Bronchial epithelial cell (primary cell): ENCODE measurements around the gene AP2A1. TPM values are rescaled to one million over a fixed set of nuclear protein-coding genes. Genes with fewer than 3 reads are reported as not detected.

Experiments
- DNase-seq: peaks from one replicate; pipeline ENCODE4 v3.0.0-alpha.2; 2010; ENCODE audit warnings: low read depth
- FAIRE-seq: peaks from 2 replicates; lab custom pipeline; 2011; peaks lifted over from hg19 to GRCh38; lab: Jason Lieb, UNC
- H3K27me3 ChIP-seq: 2 replicates; pipeline ENCODE4 v1.5.1; 2011; ENCODE audit warnings: low read length; ENCODE audit not compliant: control insufficient read depth, insufficient read depth
- H3K36me3 ChIP-seq: 2 replicates; pipeline ENCODE4 v1.5.1; 2011; ENCODE audit warnings: low read length; ENCODE audit not compliant: control insufficient read depth, insufficient read depth
- H3K4me3 ChIP-seq: 2 replicates; pipeline ENCODE4 v1.5.1; 2011; ENCODE audit warnings: mild to moderate bottlenecking, low read depth, low read length, control low read depth
- total RNA-seq: library from RNA; depleted of rRNA; stranded (reverse); fragments of >200 nt; gene quantifications from 2 replicates; pipeline ENCODE4 v1.2.1, GENCODE V29; 2014
- TF ChIP-seq, protein P1 (sequence below): IDR thresholded peaks from 2 replicates; pipeline ENCODE4 v1.5.1; 2011; ENCODE audit warnings: mild to moderate bottlenecking, moderate library complexity, low read length, control low read depth, inconsistent platforms; ENCODE audit not compliant: insufficient read depth, severe bottlenecking

AP2A1 gene
- total RNA-seq, 1 donor from 2014 or later: 25.5 TPM

- TF ChIP-seq, protein P1, sequence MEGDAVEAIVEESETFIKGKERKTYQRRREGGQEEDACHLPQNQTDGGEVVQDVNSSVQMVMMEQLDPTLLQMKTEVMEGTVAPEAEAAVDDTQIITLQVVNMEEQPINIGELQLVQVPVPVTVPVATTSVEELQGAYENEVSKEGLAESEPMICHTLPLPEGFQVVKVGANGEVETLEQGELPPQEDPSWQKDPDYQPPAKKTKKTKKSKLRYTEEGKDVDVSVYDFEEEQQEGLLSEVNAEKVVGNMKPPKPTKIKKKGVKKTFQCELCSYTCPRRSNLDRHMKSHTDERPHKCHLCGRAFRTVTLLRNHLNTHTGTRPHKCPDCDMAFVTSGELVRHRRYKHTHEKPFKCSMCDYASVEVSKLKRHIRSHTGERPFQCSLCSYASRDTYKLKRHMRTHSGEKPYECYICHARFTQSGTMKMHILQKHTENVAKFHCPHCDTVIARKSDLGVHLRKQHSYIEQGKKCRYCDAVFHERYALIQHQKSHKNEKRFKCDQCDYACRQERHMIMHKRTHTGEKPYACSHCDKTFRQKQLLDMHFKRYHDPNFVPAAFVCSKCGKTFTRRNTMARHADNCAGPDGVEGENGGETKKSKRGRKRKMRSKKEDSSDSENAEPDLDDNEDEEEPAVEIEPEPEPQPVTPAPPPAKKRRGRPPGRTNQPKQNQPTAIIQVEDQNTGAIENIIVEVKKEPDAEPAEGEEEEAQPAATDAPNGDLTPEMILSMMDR: no peak
- H3K36me3 ChIP-seq: peaks cover 14% of the 10 kb centered on the region
- DNase-seq: no peak
- FAIRE-seq: no peak
- H3K4me3 ChIP-seq: no peak overlapping the region
- no peaks in the 10 kb centered on the region for H3K27me3 ChIP-seq
Measured at GRCh38 chr19:49838885-49839588, 72.2 kb downstream of the AP2A1 start.

DNA sequence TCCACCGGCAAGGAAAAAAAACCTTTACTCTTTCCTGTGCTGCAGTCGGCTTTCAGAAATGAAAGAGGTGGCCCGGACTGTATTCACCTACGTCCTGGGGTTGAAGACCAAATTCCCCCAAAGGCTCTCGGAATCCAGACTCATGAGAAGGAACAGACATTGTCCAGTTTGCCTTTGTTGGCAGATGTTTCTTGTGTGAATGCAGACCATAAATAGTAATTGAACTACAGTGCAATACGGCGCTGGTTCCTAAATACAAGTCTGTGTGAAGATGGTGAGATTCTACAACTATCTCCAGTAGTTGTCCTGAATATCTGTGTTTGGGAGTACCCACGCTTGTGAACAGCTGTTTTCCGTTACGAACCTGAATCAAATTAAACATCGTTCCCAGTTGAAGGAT, 72.9 kb downstream of the AP2A1 start:
- TF ChIP-seq, protein P1: no peak
- DNase-seq: no peak
- Histone ChIP-seq H3K36me3 (peaks cover 10% of the 10 kb centered on the region), H3K4me3 (no peak overlapping the region), H3K27me3 (no peaks in the 10 kb centered on the region)
- no peak for FAIRE-seq

DNA sequence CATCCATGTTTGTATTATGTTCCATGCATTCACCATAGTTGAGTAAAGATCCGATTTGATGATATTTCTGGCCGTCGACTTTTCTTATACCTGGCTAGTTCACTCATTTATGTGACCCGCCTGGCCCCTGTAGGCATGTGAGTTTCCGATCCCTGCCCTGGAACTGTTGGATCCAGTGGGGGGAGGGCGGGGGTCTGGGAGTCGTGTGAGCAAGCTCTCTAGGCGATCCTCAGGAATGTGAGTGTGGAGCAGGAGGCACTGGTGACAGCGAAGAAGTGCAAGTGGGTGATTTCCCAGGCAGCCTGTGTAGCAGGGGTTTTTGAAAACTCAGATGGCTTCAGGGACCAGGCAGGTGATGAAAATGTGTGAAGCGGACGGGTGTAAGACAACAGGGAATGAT, 73.5 kb downstream of the AP2A1 start:
- DNase-seq (no peak), FAIRE-seq (no peak)
- TF ChIP-seq, protein P1: no peak
- Histone ChIP-seq H3K27me3 (no peaks in the 10 kb centered on the region), H3K36me3 (peaks cover 7% of the 10 kb centered on the region), H3K4me3 (no peak overlapping the region)

DNA sequence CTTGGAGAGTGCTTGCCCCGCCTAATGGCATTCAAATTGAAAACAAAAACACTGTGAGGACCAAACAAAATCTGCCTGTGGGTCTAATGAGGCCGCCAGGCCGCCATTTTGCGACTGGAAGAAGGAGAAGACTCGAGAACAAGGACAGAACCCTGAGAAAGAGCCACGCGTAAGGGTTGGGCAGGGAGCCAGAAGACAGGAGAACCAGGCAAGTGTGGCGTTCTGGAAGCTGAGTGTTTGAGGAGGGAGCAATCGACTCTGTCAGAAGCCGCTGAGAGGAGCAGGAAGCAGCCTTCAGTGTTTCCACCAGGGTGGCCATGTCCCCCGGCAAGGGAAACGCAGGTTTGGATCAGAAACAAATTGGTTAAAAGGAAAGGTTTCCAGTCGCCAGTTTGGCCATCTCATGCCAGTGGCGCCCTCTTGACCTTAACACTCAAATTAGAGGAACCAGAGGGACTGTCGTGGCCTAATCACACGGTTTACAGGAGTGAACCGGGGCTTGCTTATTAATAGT, 74.0 kb downstream of the AP2A1 start:
- DNase-seq (no peak), FAIRE-seq (no peak)
- H3K36me3 ChIP-seq: peaks cover 7% of the 10 kb centered on the region
- no peaks in the 10 kb centered on the region for H3K27me3 ChIP-seq
- no peak overlapping the region for H3K4me3 ChIP-seq
- TF ChIP-seq, protein P1: no peak

- Histone ChIP-seq H3K27me3 (no peaks in the 10 kb centered on the region), H3K36me3 (peaks cover 3% of the 10 kb centered on the region), H3K4me3 (no peak overlapping the region)
- FAIRE-seq: no peak
- TF ChIP-seq, protein P1: no peak
- DNase-seq: no peak
Measured at GRCh38 chr19:49843265-49843664, 76.5 kb downstream of the AP2A1 start.
